ENCODE measurements around the gene ERN1. TPM values are rescaled to one million over a fixed set of nuclear protein-coding genes. Genes with fewer than 3 reads are reported as not detected.

Gene ERN1
- polyA plus RNA-seq, 1 donor from 2014 or later, result 2.3 TPM

DNA sequence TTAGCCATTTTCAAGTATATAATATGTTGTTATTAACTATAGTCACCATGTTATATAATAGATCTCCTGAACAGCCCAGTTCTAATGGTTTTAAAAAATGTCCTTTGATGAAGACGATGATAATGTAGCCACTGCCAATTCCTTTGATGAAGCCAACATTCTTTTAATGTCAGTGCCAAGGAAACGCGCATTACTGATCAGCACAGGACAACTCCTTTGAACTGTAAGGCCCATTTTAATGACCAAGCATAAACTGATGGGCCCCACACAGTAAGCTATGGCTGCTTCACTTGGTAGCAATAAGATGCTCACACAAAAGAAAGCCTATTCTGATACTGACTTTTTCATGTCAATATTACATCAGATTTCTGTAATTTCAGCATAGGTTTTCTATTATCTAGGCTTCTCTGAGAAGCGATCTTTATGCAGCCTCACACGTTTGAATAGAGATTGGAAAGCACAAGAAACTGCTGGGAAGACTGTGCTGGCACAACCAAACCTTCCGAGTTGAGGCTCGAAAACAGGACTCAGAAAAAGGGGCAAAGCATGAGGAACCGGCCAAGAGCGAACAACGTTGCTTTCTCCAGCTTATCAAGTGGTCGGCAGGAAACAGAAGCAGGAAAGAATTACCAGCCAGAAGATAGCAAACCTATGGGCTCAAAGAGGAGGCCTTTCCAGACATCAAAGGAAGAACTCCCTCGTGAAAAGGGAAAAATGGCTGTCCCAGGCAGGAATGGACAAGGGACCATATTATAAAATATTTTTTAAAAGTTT lies 19.4 kb downstream of the ERN1 start:
- H3K79me2 ChIP-seq (replicated peaks; ENCODE audit: insufficient read depth, low read length), result no peaks in the 10 kb centered on the region
- H3K27ac ChIP-seq (ENCODE audit: low read length), result no peak overlapping the region
- no peaks in the 10 kb centered on the region for H4K20me1 ChIP-seq (ENCODE audit: insufficient read depth)
- no peaks in the 10 kb centered on the region for H3F3A ChIP-seq (ENCODE audit: insufficient read depth, low read length, poor library complexity, severe bottlenecking)
- no peaks in the 10 kb centered on the region for H3K27me3 ChIP-seq (ENCODE audit: insufficient read depth, low read depth, low read length)
- H2AFZ ChIP-seq (ENCODE audit: low read depth, low read length), result no peak overlapping the region
- H3K9me3 ChIP-seq (ENCODE audit: low read length), result no peaks in the 10 kb centered on the region
- H3K4me3 ChIP-seq (ENCODE audit: low read length), result no peak overlapping the region
- no peaks in the 10 kb centered on the region for H3K36me3 ChIP-seq (ENCODE audit: insufficient read depth, low read length)
- no peak for TF ChIP-seq RAD21 (conservative IDR thresholded peaks at IDR 0.05)
- TF ChIP-seq POLR2AphosphoS5 (IDR thresholded peaks at IDR 0.05), result no peak
- no peak for TF ChIP-seq TAF1 (IDR thresholded peaks at IDR 0.05; ENCODE audit: low read depth)
- no peak for TF ChIP-seq EZH2 (IDR thresholded peaks at IDR 0.05; ENCODE audit: borderline replicate concordance, insufficient read depth, low read length, poor library complexity, severe bottlenecking)
- TF ChIP-seq, protein P1, sequence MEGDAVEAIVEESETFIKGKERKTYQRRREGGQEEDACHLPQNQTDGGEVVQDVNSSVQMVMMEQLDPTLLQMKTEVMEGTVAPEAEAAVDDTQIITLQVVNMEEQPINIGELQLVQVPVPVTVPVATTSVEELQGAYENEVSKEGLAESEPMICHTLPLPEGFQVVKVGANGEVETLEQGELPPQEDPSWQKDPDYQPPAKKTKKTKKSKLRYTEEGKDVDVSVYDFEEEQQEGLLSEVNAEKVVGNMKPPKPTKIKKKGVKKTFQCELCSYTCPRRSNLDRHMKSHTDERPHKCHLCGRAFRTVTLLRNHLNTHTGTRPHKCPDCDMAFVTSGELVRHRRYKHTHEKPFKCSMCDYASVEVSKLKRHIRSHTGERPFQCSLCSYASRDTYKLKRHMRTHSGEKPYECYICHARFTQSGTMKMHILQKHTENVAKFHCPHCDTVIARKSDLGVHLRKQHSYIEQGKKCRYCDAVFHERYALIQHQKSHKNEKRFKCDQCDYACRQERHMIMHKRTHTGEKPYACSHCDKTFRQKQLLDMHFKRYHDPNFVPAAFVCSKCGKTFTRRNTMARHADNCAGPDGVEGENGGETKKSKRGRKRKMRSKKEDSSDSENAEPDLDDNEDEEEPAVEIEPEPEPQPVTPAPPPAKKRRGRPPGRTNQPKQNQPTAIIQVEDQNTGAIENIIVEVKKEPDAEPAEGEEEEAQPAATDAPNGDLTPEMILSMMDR (IDR thresholded peaks at IDR 0.05; ENCODE audit: poor library complexity, severe bottlenecking), result no peak
- no peak for TF ChIP-seq MXI1 (conservative IDR thresholded peaks at IDR 0.05; ENCODE audit: poor library complexity, severe bottlenecking)
- H3K9ac ChIP-seq (ENCODE audit: low read length), result no peak overlapping the region
- no peak overlapping the region for H3K4me2 ChIP-seq (ENCODE audit: low read length)
- no peaks in the 10 kb centered on the region for H3K9me2 ChIP-seq (ENCODE audit: insufficient read depth, low read length)

DNA sequence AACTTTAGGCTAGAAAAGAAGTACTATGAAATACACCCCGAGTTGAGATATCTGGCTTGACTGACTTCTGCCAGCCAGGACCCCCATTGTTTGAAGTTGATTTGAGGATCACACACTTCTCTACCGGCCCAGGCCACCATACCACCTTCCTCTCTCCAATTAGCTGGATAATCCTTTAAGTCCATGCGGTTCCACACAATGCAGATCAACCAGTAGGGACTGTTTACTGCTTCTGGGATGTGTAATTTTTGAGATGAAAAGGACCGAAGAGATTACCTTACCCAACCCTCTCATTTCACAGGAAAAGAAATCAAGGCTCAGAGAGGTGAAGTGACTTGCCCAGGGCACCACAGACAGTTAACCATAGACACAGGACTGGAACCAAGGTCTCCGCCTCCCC lies 20.5 kb downstream of the ERN1 start:
- Histone ChIP-seq H3F3A (ENCODE audit: insufficient read depth, low read length, poor library complexity, severe bottlenecking) (no peaks in the 10 kb centered on the region), H3K27ac (ENCODE audit: low read length) (no peak overlapping the region), H3K9ac (ENCODE audit: low read length) (no peak overlapping the region), H3K4me3 (ENCODE audit: low read length) (no peak overlapping the region), H3K36me3 (ENCODE audit: insufficient read depth, low read length) (no peaks in the 10 kb centered on the region), H3K9me3 (ENCODE audit: low read length) (no peaks in the 10 kb centered on the region), H2AFZ (ENCODE audit: low read depth, low read length) (no peak overlapping the region), H3K9me2 (ENCODE audit: insufficient read depth, low read length) (no peaks in the 10 kb centered on the region), H3K27me3 (ENCODE audit: insufficient read depth, low read depth, low read length) (no peaks in the 10 kb centered on the region), H3K79me2 (replicated peaks; ENCODE audit: insufficient read depth, low read length) (no peaks in the 10 kb centered on the region), H3K4me2 (ENCODE audit: low read length) (no peak overlapping the region), H4K20me1 (ENCODE audit: insufficient read depth) (no peaks in the 10 kb centered on the region)
- TF ChIP-seq EZH2 (IDR thresholded peaks at IDR 0.05; ENCODE audit: borderline replicate concordance, insufficient read depth, low read length, poor library complexity, severe bottlenecking) (no peak), POLR2AphosphoS5 (IDR thresholded peaks at IDR 0.05) (no peak), RAD21 (conservative IDR thresholded peaks at IDR 0.05) (no peak), SMC3 (conservative IDR thresholded peaks at IDR 0.05; ENCODE audit: poor library complexity) (no peak), TAF1 (IDR thresholded peaks at IDR 0.05; ENCODE audit: low read depth) (no peak), EP300 (conservative IDR thresholded peaks at IDR 0.05; ENCODE audit: poor library complexity, severe bottlenecking) (no peak), MXI1 (conservative IDR thresholded peaks at IDR 0.05; ENCODE audit: poor library complexity, severe bottlenecking) (no peak)
- TF ChIP-seq, protein P1 (IDR thresholded peaks at IDR 0.05; ENCODE audit: poor library complexity, severe bottlenecking), result no peak
- TF ChIP-seq, protein P2, sequence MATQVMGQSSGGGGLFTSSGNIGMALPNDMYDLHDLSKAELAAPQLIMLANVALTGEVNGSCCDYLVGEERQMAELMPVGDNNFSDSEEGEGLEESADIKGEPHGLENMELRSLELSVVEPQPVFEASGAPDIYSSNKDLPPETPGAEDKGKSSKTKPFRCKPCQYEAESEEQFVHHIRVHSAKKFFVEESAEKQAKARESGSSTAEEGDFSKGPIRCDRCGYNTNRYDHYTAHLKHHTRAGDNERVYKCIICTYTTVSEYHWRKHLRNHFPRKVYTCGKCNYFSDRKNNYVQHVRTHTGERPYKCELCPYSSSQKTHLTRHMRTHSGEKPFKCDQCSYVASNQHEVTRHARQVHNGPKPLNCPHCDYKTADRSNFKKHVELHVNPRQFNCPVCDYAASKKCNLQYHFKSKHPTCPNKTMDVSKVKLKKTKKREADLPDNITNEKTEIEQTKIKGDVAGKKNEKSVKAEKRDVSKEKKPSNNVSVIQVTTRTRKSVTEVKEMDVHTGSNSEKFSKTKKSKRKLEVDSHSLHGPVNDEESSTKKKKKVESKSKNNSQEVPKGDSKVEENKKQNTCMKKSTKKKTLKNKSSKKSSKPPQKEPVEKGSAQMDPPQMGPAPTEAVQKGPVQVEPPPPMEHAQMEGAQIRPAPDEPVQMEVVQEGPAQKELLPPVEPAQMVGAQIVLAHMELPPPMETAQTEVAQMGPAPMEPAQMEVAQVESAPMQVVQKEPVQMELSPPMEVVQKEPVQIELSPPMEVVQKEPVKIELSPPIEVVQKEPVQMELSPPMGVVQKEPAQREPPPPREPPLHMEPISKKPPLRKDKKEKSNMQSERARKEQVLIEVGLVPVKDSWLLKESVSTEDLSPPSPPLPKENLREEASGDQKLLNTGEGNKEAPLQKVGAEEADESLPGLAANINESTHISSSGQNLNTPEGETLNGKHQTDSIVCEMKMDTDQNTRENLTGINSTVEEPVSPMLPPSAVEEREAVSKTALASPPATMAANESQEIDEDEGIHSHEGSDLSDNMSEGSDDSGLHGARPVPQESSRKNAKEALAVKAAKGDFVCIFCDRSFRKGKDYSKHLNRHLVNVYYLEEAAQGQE (IDR thresholded peaks at IDR 0.05; ENCODE audit: borderline replicate concordance), result no peak

Measured in neural cell (in vitro differentiated cells).